Fibroblast of villous mesenchyme (primary cell): ENCODE results near the gene CDC42EP5. TPM values are rescaled to one million over a fixed set of nuclear protein-coding genes. Genes with fewer than 3 reads are reported as not detected.
A peak's percentile ranks its signal among the peaks of the same experiment; 100 is the strongest.

Experiments
- DNase-seq: peaks from one replicate; pipeline ENCODE4 v3.0.0-alpha.2; 2010; ENCODE audit warnings: low read depth
- H3K4me3 ChIP-seq: 2 replicates; pipeline ENCODE4 v1.5.1; 2011; ENCODE audit warnings: low read depth, mild to moderate bottlenecking, low read length
- total RNA-seq: library from RNA; depleted of rRNA; stranded (reverse); fragments of >200 nt; gene quantifications from 2 replicates; pipeline ENCODE4 v1.2.3, GENCODE V29; 2012
- TF ChIP-seq, protein P1 (sequence below): IDR thresholded peaks from 2 replicates; pipeline ENCODE4 v1.5.1; 2012; ENCODE audit warnings: low read depth, mild to moderate bottlenecking, low read length; ENCODE audit not compliant: insufficient read depth

CDC42EP5 gene
- total RNA-seq, 1 donor: 12.5 TPM

DNA sequence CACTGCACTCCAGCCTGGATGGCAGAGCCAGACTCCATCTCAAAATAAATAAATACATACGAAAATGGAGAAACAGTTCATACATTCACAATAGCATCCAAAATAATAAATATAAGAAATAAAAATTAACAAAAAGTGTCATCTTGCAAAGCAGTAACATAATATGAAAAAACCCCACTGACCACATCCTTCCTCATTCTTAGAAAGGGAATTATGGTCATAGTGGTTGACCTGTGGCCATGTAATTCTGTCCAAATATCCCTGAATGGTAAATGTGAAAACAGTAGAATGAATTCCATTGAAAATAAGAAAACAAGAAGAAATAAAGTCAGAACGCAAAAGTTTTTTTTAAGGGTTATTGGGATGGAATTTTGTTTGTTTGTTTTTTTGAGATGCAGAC lies 7.0 kb upstream of the CDC42EP5 start:
- DNase-seq: no peak
- TF ChIP-seq, protein P1, sequence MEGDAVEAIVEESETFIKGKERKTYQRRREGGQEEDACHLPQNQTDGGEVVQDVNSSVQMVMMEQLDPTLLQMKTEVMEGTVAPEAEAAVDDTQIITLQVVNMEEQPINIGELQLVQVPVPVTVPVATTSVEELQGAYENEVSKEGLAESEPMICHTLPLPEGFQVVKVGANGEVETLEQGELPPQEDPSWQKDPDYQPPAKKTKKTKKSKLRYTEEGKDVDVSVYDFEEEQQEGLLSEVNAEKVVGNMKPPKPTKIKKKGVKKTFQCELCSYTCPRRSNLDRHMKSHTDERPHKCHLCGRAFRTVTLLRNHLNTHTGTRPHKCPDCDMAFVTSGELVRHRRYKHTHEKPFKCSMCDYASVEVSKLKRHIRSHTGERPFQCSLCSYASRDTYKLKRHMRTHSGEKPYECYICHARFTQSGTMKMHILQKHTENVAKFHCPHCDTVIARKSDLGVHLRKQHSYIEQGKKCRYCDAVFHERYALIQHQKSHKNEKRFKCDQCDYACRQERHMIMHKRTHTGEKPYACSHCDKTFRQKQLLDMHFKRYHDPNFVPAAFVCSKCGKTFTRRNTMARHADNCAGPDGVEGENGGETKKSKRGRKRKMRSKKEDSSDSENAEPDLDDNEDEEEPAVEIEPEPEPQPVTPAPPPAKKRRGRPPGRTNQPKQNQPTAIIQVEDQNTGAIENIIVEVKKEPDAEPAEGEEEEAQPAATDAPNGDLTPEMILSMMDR: no peak

GRCh38 chr19:54478677-54479266 lies 5.7 kb upstream of the CDC42EP5 start:
- TF ChIP-seq, protein P1: peak; percentile 75
- H3K4me3 ChIP-seq: no peak overlapping the region
- DNase-seq: peak; percentile 53

More for the DNA sequence above, 7.0 kb upstream of the CDC42EP5 start:
- H3K4me3 ChIP-seq: no peak overlapping the region

DNA sequence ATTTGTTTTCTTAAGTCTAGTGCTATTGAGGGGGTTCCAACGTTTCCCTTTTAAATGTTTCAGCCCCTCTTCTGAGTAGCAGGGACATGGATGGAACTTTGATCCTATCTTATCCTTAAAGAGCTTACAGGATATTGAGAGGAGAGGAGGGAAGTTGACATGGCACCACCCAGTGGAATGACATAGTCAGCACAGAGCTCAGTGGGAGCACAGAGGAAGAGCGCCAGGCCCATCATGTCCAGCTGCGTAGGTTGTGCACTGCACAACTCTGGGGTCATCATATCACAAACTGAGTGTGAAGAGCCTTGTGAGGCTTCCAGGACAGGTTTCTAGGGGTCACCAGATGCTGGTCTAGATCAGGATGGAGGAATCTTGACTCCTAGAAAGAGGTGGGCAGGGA lies 4.6 kb upstream of the CDC42EP5 start:
- TF ChIP-seq, protein P1: peak; percentile 19
- no peak for DNase-seq
- no peak overlapping the region for H3K4me3 ChIP-seq

DNA sequence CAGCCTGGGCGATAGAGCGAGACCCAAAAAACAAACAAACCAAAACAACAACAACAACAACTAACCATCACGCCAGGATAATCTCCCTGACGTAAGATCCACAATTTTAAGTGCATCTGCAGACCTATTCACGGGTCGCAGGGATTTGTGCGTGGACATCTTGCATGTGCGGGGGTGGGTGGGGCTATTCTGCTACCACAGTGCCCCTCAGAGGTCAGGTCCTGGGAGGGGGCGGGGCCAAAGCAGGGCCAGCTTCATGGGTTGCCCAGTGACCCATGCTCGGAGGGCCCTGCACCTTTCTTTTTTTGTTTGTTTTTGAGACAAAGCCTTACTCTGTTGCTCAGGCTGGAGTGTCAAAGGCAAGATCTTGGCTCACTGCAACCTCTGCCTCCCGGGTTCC lies 2.6 kb upstream of the CDC42EP5 start:
- DNase-seq: no peak

GRCh38 chr19:54473892-54474372 lies 836 bp upstream of the CDC42EP5 start:
- H3K4me3 ChIP-seq: peak overlapping the region; percentile 69
- no peak for DNase-seq

More for the DNA sequence above, 2.6 kb upstream of the CDC42EP5 start:
- H3K4me3 ChIP-seq: no peak overlapping the region
- TF ChIP-seq, protein P1: no peak

DNA sequence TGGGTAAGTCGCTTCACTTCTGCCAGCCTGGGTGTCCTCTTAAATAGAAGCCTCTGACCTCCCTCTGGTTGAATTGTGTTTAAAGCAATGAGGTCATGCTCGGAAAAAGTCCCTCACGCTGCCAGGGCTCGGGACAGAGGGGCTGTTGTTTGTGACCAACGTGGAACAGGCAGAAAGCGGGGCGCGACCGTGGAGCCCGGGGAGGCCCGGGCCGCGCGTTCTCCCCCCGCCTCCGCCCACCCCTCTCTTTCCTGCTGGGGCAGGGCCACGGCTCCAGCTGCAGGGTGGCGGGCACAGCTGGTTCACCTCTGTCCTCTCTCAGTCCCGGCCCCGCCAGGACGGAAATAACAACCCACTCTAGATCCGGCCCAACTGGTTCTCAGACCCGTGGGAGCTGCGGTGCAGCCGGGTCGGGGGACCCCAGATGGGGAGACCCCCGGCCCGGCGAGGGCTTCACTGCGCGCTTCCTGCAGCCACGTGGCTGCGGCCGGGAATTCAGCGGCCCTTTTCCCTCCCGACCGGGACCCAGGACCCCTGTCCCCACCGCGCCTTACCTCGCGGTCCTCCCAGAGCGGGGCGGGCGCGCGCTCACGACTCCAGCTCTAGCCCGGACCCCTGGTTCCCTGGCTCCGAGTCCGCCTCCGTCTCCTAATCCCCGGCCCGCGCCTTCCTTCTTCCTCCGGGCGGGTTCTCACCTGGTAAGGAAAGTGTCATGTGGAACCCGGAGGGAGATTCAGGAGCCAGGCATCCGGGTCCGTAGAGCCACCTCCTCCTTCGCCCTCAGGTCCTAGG lies 1.9 kb downstream of the CDC42EP5 start:
- no peak for DNase-seq
- TF ChIP-seq, protein P1: no peak
- peak overlapping the region; percentile 51 for H3K4me3 ChIP-seq

More at GRCh38 chr19:54473892-54474372, 836 bp upstream of the CDC42EP5 start:
- TF ChIP-seq, protein P1: no peak
